BE2C (cell line): ENCODE results near the gene RNU6-9.
"Not testable (repeated sequence)": the region's sequence is repeated elsewhere in the genome, so short reads cannot be mapped to it uniquely, and the experiment has no call there.

Experiments used
- DNase-seq: peaks from one replicate; pipeline ENCODE4 v3.0.0-alpha.2; 2020
- H3K27me3 ChIP-seq: fragments of 250-450 bp; sonication (Bioruptor Pico); 2 replicates; pipeline ENCODE4 v1.5.1; 2020; ENCODE audit warnings: mild to moderate bottlenecking
- H3K36me3 ChIP-seq: fragments of 250-450 bp; sonication (Bioruptor Pico); 2 replicates; pipeline ENCODE4 v1.5.1; 2020; ENCODE audit warnings: mild to moderate bottlenecking
- H3K4me1 ChIP-seq: fragments of 250-450 bp; sonication (Bioruptor Pico); 2 replicates; pipeline ENCODE4 v1.5.1; 2020
- H3K4me3 ChIP-seq: 2 replicates; pipeline ENCODE4 v1.5.1; 2011; ENCODE audit warnings: low read depth, low read length
- H3K9me3 ChIP-seq: fragments of 250-450 bp; sonication (Bioruptor Pico); 2 replicates; pipeline ENCODE4 v1.5.1; 2020
- TF ChIP-seq, protein P1 (sequence below): IDR thresholded peaks from 2 replicates; pipeline ENCODE4 v1.5.1; 2012; ENCODE audit warnings: mild to moderate bottlenecking, low read depth, low read length

Gene RNU6-9

DNA sequence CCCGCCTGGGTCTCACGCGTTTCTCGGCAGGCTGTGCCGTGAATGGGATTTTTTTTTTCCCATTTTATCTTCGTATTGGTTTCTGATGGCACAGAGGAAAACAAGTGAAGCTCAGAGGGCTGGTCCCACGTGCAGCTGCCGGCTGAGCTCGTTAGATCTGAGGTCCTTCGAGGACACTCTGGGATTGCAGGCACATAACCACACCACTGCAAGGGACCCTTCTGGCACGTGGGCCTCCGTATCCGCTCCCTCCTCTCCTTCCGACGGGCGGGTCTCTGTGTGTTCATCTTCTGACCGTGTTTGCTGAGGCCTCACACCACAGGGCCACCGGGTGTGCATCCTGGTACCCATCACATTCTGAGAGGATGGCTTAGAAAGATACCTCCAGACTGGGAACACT lies 17.2 kb upstream of the RNU6-9 start:
- Histone ChIP-seq H3K4me3 (no peak overlapping the region), H3K27me3 (no peaks in the 10 kb centered on the region), H3K9me3 (no peaks in the 10 kb centered on the region), H3K36me3 (peaks cover 14% of the 10 kb centered on the region), H3K4me1 (peaks cover 8% of the 10 kb centered on the region)
- DNase-seq, result no peak
- TF ChIP-seq, protein P1, sequence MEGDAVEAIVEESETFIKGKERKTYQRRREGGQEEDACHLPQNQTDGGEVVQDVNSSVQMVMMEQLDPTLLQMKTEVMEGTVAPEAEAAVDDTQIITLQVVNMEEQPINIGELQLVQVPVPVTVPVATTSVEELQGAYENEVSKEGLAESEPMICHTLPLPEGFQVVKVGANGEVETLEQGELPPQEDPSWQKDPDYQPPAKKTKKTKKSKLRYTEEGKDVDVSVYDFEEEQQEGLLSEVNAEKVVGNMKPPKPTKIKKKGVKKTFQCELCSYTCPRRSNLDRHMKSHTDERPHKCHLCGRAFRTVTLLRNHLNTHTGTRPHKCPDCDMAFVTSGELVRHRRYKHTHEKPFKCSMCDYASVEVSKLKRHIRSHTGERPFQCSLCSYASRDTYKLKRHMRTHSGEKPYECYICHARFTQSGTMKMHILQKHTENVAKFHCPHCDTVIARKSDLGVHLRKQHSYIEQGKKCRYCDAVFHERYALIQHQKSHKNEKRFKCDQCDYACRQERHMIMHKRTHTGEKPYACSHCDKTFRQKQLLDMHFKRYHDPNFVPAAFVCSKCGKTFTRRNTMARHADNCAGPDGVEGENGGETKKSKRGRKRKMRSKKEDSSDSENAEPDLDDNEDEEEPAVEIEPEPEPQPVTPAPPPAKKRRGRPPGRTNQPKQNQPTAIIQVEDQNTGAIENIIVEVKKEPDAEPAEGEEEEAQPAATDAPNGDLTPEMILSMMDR, result no peak

GRCh38 chr19:876780-877314 lies 16.4 kb upstream of the RNU6-9 start:
- Histone ChIP-seq H3K4me3 (no peak overlapping the region), H3K36me3 (peaks cover 22% of the 10 kb centered on the region), H3K9me3 (no peaks in the 10 kb centered on the region), H3K4me1 (peaks cover 5% of the 10 kb centered on the region), H3K27me3 (no peaks in the 10 kb centered on the region)
- no peak for DNase-seq
- TF ChIP-seq, protein P1, result no peak

DNA sequence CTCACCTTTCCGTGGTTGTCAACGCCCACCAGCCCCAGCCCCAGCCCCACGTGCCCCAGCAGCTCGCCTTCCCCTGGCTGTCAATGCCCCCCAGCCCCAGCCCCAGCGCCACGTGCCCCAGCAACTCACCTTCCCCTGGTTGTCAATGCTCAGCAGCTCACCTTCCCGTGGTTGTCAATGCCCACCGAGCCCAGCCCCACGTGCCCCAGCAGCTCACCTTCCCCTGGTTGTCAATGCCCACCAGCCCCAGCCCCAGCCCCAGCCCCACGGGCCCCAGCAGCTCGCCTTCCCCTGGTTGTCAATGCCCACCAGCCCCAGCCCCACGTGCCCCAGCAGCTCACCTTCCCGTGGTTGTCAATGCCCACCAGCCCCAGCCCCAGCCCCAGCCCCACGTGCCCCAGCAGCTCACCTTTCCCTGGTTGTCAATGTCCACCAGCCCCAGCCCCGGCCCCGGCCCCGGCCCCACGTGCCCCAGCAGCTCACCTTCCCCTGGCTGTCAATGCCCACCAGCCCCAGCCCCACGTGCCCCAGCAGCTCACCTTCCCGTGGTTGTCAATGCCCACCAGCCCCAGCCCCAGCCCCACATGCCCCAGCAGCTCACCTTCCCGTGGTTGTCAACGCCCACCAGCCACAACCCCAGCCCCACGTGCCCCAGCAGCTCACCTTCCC lies 15.2 kb upstream of the RNU6-9 start:
- peaks cover 28% of the 10 kb centered on the region for H3K36me3 ChIP-seq
- H3K4me3 ChIP-seq, H3K9me3 ChIP-seq, DNase-seq, H3K4me1 ChIP-seq, H3K27me3 ChIP-seq: not testable (repeated sequence)

- DNase-seq, H3K9me3 ChIP-seq, H3K27me3 ChIP-seq, H3K4me3 ChIP-seq, H3K4me1 ChIP-seq: not testable (repeated sequence)
- peaks cover 33% of the 10 kb centered on the region for H3K36me3 ChIP-seq
Observed at GRCh38 chr19:878751-879561, 14.3 kb upstream of the RNU6-9 start.

DNA sequence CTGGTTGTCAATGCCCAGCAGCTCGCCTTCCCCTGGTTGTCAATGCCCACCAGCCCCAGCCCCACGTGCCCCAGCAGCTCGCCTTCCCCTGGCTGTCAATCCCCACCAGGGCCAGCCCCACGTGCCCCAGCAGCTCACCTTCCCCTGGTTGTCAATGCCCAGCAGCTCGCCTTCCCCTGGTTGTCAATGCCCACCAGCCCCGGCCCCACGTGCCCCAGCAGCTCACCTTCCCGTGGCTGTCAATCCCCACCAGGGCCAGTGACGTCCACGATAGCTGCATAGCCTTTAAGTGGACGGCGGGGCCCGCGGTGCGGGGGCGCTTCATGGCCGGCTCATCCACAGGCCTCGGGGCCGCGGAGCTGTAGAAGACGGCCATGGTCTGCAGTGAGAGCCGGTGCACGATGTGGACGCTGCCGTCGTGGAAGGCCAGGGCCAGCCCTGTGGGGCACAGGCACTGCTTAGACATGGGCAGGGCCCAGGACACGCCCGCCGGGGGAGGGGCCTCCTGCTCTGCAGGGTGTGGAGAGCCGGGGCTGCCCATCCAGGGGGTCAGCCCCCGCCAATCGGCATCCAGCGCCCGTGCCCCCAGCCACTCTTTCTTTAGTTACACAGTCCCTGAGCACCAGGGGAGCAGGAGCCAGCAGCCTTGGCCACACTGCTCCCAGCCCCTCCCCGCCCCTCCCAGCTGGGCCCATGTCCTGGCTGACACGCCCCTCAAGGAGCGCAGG lies 13.4 kb upstream of the RNU6-9 start:
- TF ChIP-seq, protein P1, result no peak
- H3K27me3 ChIP-seq, result no peaks in the 10 kb centered on the region
- peaks cover 33% of the 10 kb centered on the region for H3K36me3 ChIP-seq
- H3K4me1 ChIP-seq, result peaks cover 4% of the 10 kb centered on the region; the same call in 1 of the 2 replicates
- no peaks in the 10 kb centered on the region for H3K9me3 ChIP-seq
- no peak for DNase-seq
- no peak overlapping the region for H3K4me3 ChIP-seq

DNA sequence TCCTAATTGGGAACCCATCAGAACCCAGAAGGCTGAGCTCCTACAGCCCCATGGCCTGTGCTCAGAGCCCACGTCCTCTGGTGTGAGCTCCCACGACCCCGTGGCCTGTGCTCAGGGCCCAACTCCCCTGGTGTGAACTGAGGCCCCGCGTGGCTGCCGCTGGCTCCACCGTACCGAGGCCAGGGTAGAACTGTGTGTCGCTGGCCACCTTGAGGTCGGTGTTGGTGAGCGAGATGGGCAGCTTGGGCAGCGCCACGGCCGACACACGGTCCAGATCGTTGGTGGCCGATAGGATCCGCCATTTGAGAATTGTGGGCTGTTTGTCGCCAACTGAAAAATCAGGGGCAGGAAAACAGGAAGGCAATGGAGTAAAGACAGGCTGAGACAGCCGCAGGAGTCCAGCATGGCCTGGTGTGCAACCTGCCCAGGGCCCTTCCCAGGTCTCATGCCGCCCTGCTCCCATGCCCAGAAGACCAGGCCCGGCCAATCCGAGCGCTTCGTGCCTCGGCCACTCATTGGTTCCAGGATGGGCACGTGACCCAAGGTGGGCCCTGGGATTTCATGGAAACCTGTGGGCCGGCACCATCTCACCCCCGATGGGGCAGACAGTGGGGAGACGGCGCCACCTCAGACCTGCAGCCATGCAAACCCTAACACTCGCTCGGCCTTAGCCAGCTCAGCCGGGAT lies 11.8 kb upstream of the RNU6-9 start:
- Histone ChIP-seq H3K9me3 (no peaks in the 10 kb centered on the region), H3K36me3 (peaks cover 44% of the 10 kb centered on the region), H3K4me3 (no peak overlapping the region), H3K4me1 (peaks cover 12% of the 10 kb centered on the region), H3K27me3 (no peaks in the 10 kb centered on the region; the same call in 1 of the 2 replicates)
- no peak for DNase-seq
- TF ChIP-seq, protein P1, result no peak
